GM12892 (cell line): ENCODE measurements around the gene HIVEP3.

ENCODE experiments used
- POLR2A ChIP-seq: IDR thresholded peaks from 2 replicates; pipeline ENCODE4 v1.6.1; 2011; ENCODE audit warnings: low read depth, low read length, control low read depth
- POLR2AphosphoS5 ChIP-seq: IDR thresholded peaks from 2 replicates; pipeline ENCODE4 v1.6.1; 2011; ENCODE audit warnings: low read depth, low read length, control low read depth
- TAF1 ChIP-seq: IDR thresholded peaks from 2 replicates; pipeline ENCODE4 v1.6.1; 2011; ENCODE audit warnings: low read depth, mild to moderate bottlenecking, control low read depth, low read length, borderline replicate concordance

GRCh38 chr1:41512701-41513382, 405.9 kb downstream of the HIVEP3 start:
- TF ChIP-seq POLR2AphosphoS5 (no peak), POLR2A (no peak), TAF1 (no peak)
